ENCODE data around the gene MAD1L1. TPM values are rescaled to one million over a fixed set of nuclear protein-coding genes. Genes with fewer than 3 reads are reported as not detected.

The MAD1L1 gene
- total and polyA plus RNA-seq, 2 donors (not counting 1 experiment from before 2014, with no cell fraction given) = 9.8 to 29.4 TPM

- Histone ChIP-seq H3K36me3 (ENCODE audit: control insufficient read depth, insufficient read depth, low read length) (no peaks in the 10 kb centered on the region), H4K20me1 (ENCODE audit: control insufficient read depth, extremely low read depth, insufficient read depth, low read length) (no peaks in the 10 kb centered on the region), H3K4me3 (replicated peaks in 1 of 4; ENCODE audit: control extremely low read depth in 1 of 4, insufficient read depth in 1 of 4, low read depth in 3 of 4, low read length in 4 of 4) (no peak overlapping the region), H3K9me3 (ENCODE audit: control insufficient read depth, insufficient read depth, low read depth, low read length) (no peaks in the 10 kb centered on the region), H3K9ac (ENCODE audit: insufficient read depth, low read length) (no peak overlapping the region), H3K4me1 (ENCODE audit: control insufficient read depth, extremely low read depth, insufficient read depth, low read length) (peaks cover 15% of the 10 kb centered on the region), H3K27me3 (ENCODE audit: control insufficient read depth, insufficient read depth, low read length) (no peaks in the 10 kb centered on the region), H3K79me2 (ENCODE audit: control insufficient read depth, insufficient read depth, low read length) (no peaks in the 10 kb centered on the region), H3K4me2 (ENCODE audit: extremely low read depth, insufficient read depth, low read length) (no peak overlapping the region), H2AFZ (ENCODE audit: low read length) (no peak overlapping the region), H3K27ac (ENCODE audit: insufficient read depth, low read length) (no peak overlapping the region)
- no peak for DNase-seq (ENCODE audit: low read depth in 2 of 2)
- TF ChIP-seq, protein P1, sequence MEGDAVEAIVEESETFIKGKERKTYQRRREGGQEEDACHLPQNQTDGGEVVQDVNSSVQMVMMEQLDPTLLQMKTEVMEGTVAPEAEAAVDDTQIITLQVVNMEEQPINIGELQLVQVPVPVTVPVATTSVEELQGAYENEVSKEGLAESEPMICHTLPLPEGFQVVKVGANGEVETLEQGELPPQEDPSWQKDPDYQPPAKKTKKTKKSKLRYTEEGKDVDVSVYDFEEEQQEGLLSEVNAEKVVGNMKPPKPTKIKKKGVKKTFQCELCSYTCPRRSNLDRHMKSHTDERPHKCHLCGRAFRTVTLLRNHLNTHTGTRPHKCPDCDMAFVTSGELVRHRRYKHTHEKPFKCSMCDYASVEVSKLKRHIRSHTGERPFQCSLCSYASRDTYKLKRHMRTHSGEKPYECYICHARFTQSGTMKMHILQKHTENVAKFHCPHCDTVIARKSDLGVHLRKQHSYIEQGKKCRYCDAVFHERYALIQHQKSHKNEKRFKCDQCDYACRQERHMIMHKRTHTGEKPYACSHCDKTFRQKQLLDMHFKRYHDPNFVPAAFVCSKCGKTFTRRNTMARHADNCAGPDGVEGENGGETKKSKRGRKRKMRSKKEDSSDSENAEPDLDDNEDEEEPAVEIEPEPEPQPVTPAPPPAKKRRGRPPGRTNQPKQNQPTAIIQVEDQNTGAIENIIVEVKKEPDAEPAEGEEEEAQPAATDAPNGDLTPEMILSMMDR (conservative IDR thresholded peaks at IDR 0.05 in 1 of 2, IDR thresholded peaks at IDR 0.05 in 1 of 2; ENCODE audit: low read depth in 1 of 2, low read length in 2 of 2) = no peak
- no peak for TF ChIP-seq EZH2 (IDR thresholded peaks at IDR 0.05; ENCODE audit: low read length, missing control alignments)
Measured at GRCh38 chr7:1914743-1915142, 318.0 kb downstream of the MAD1L1 start.

DNA sequence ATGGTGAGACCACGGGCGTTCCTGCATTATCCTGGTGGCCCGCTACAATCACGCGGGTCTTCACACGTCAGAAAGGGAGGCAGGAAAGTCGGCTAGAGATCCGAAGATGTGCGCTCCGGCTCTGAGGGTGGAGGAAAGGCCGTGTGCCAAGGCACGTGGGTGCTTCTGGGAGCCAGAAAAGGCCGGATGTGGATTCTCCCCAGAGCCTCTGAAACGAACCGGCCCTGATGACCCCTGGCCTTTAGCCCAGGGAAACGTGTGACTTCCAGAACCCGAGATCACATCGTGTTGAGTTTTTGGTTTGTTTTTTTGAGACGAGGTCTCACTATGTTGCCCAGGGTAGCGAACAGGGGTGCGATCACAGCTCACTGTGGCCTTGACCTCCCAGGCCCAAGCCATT is 318.4 kb downstream of the MAD1L1 start:
- no peak overlapping the region for H3K9ac ChIP-seq (ENCODE audit: insufficient read depth, low read length)
- TF ChIP-seq EZH2 (IDR thresholded peaks at IDR 0.05; ENCODE audit: low read length, missing control alignments) = no peak
- TF ChIP-seq, protein P1 (conservative IDR thresholded peaks at IDR 0.05 in 1 of 2, IDR thresholded peaks at IDR 0.05 in 1 of 2; ENCODE audit: low read depth in 1 of 2, low read length in 2 of 2) = no peak
- no peak overlapping the region for H3K27ac ChIP-seq (ENCODE audit: insufficient read depth, low read length)
- peaks cover 14% of the 10 kb centered on the region for H3K4me1 ChIP-seq (ENCODE audit: control insufficient read depth, extremely low read depth, insufficient read depth, low read length)
- H3K9me3 ChIP-seq (ENCODE audit: control insufficient read depth, insufficient read depth, low read depth, low read length) = no peaks in the 10 kb centered on the region
- H4K20me1 ChIP-seq (ENCODE audit: control insufficient read depth, extremely low read depth, insufficient read depth, low read length) = no peaks in the 10 kb centered on the region
- H3K4me3 ChIP-seq (replicated peaks in 1 of 4; ENCODE audit: control extremely low read depth in 1 of 4, insufficient read depth in 1 of 4, low read depth in 3 of 4, low read length in 4 of 4) = no peak overlapping the region
- H3K27me3 ChIP-seq (ENCODE audit: control insufficient read depth, insufficient read depth, low read length) = no peaks in the 10 kb centered on the region
- DNase-seq (ENCODE audit: low read depth in 2 of 2) = peak in 1 of 2 donors; percentile 33
- no peak overlapping the region for H2AFZ ChIP-seq (ENCODE audit: low read length)
- no peaks in the 10 kb centered on the region for H3K79me2 ChIP-seq (ENCODE audit: control insufficient read depth, insufficient read depth, low read length)
- H3K36me3 ChIP-seq (ENCODE audit: control insufficient read depth, insufficient read depth, low read length) = no peaks in the 10 kb centered on the region
- no peak overlapping the region for H3K4me2 ChIP-seq (ENCODE audit: extremely low read depth, insufficient read depth, low read length)

- H3K27me3 ChIP-seq (ENCODE audit: control insufficient read depth, insufficient read depth, low read length) = no peaks in the 10 kb centered on the region
- H3K4me2 ChIP-seq (ENCODE audit: extremely low read depth, insufficient read depth, low read length) = no peak overlapping the region
- no peak overlapping the region for H3K27ac ChIP-seq (ENCODE audit: insufficient read depth, low read length)
Measured at GRCh38 chr7:1913466-1914282, 319.1 kb downstream of the MAD1L1 start.

More at GRCh38 chr7:1913466-1914282, 319.1 kb downstream of the MAD1L1 start:
- no peak for TF ChIP-seq EZH2 (IDR thresholded peaks at IDR 0.05; ENCODE audit: low read length, missing control alignments)
- TF ChIP-seq, protein P1 (conservative IDR thresholded peaks at IDR 0.05 in 1 of 2, IDR thresholded peaks at IDR 0.05 in 1 of 2; ENCODE audit: low read depth in 1 of 2, low read length in 2 of 2) = no peak
- Histone ChIP-seq H3K79me2 (ENCODE audit: control insufficient read depth, insufficient read depth, low read length) (no peaks in the 10 kb centered on the region), H3K4me3 (replicated peaks in 1 of 4; ENCODE audit: control extremely low read depth in 1 of 4, insufficient read depth in 1 of 4, low read depth in 3 of 4, low read length in 4 of 4) (no peak overlapping the region), H4K20me1 (ENCODE audit: control insufficient read depth, extremely low read depth, insufficient read depth, low read length) (no peaks in the 10 kb centered on the region), H3K36me3 (ENCODE audit: control insufficient read depth, insufficient read depth, low read length) (no peaks in the 10 kb centered on the region), H3K9me3 (ENCODE audit: control insufficient read depth, insufficient read depth, low read depth, low read length) (no peaks in the 10 kb centered on the region), H3K4me1 (ENCODE audit: control insufficient read depth, extremely low read depth, insufficient read depth, low read length) (peaks cover 14% of the 10 kb centered on the region), H2AFZ (ENCODE audit: low read length) (no peak overlapping the region), H3K9ac (ENCODE audit: insufficient read depth, low read length) (peak overlapping the region; percentile 23)
- no peak for DNase-seq (ENCODE audit: low read depth in 2 of 2)

Data from fibroblast of lung (primary cell).